ENCODE measurements around the gene SMTNL1. TPM values are rescaled to one million over a fixed set of nuclear protein-coding genes. Genes with fewer than 3 reads are reported as not detected.

Gene SMTNL1
- total and polyA plus RNA-seq, 9 of the 15 experiments (the other 6 are each of a cell fraction or from before 2014, with no cell fraction given), result not detected

- TF ChIP-seq POLR3A (IDR thresholded peaks at IDR 0.05; ENCODE audit: borderline replicate concordance, extremely low read depth, insufficient read depth, insufficient read length) (no peak), ETS2 (tag; IDR thresholded peaks at IDR 0.05; ENCODE audit: borderline replicate concordance, poor library complexity, severe bottlenecking) (no peak), ZNF146 (CRISPR knock-in tag; IDR thresholded peaks at IDR 0.05; ENCODE audit: unreplicated experiment) (no peak), ZBED1 (IDR thresholded peaks at IDR 0.05) (no peak), KAT8 (IDR thresholded peaks at IDR 0.05; ENCODE audit: low read depth) (no peak), ZNF174 (CRISPR knock-in tag; IDR thresholded peaks at IDR 0.05) (no peak), GTF2F1 (IDR thresholded peaks at IDR 0.05; ENCODE audit: low read depth, low read length) (peak; percentile 8; the same call in 1 of the 2 replicates), ZBTB1 (CRISPR knock-in tag; IDR thresholded peaks at IDR 0.05; ENCODE audit: borderline replicate concordance, low read depth) (no peak), E2F3 (CRISPR knock-in tag; IDR thresholded peaks at IDR 0.05) (no peak), TRIM28 (IDR thresholded peaks at IDR 0.05) (no peak), ZNF780A (CRISPR knock-in tag; IDR thresholded peaks at IDR 0.05) (no peak), NFXL1 (CRISPR knock-in tag; IDR thresholded peaks at IDR 0.05) (no peak), LARP7 (IDR thresholded peaks at IDR 0.05) (no peak), NR2F6 (CRISPR knock-in tag; IDR thresholded peaks at IDR 0.05) (no peak), DEAF1 (CRISPR knock-in tag; IDR thresholded peaks at IDR 0.05) (no peak), BDP1 (IDR thresholded peaks at IDR 0.05; ENCODE audit: insufficient read depth, insufficient read length) (no peak), PHF8 (IDR thresholded peaks at IDR 0.05; ENCODE audit: borderline replicate concordance, low read length) (no peak), RNF2 (IDR thresholded peaks at IDR 0.05) (no peak), SNRNP70 (optimal IDR thresholded peaks at IDR 0.05; ENCODE audit: low read depth, low read length) (no peak), BACH1 (tag; IDR thresholded peaks at IDR 0.05) (no peak), RBBP5 (IDR thresholded peaks at IDR 0.05; ENCODE audit: borderline replicate concordance, insufficient read depth, low read length, poor library complexity, severe bottlenecking) (no peak), ZNF511 (CRISPR knock-in tag; IDR thresholded peaks at IDR 0.05) (peak; percentile 43), RUNX1 (IDR thresholded peaks at IDR 0.05; ENCODE audit: low read depth) (no peak)
- TF ChIP-seq, protein P1, sequence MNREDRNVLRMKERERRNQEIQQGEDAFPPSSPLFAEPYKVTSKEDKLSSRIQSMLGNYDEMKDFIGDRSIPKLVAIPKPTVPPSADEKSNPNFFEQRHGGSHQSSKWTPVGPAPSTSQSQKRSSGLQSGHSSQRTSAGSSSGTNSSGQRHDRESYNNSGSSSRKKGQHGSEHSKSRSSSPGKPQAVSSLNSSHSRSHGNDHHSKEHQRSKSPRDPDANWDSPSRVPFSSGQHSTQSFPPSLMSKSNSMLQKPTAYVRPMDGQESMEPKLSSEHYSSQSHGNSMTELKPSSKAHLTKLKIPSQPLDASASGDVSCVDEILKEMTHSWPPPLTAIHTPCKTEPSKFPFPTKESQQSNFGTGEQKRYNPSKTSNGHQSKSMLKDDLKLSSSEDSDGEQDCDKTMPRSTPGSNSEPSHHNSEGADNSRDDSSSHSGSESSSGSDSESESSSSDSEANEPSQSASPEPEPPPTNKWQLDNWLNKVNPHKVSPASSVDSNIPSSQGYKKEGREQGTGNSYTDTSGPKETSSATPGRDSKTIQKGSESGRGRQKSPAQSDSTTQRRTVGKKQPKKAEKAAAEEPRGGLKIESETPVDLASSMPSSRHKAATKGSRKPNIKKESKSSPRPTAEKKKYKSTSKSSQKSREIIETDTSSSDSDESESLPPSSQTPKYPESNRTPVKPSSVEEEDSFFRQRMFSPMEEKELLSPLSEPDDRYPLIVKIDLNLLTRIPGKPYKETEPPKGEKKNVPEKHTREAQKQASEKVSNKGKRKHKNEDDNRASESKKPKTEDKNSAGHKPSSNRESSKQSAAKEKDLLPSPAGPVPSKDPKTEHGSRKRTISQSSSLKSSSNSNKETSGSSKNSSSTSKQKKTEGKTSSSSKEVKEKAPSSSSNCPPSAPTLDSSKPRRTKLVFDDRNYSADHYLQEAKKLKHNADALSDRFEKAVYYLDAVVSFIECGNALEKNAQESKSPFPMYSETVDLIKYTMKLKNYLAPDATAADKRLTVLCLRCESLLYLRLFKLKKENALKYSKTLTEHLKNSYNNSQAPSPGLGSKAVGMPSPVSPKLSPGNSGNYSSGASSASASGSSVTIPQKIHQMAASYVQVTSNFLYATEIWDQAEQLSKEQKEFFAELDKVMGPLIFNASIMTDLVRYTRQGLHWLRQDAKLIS (CRISPR knock-in tag; IDR thresholded peaks at IDR 0.05), result no peak
- TF ChIP-seq, protein P2, sequence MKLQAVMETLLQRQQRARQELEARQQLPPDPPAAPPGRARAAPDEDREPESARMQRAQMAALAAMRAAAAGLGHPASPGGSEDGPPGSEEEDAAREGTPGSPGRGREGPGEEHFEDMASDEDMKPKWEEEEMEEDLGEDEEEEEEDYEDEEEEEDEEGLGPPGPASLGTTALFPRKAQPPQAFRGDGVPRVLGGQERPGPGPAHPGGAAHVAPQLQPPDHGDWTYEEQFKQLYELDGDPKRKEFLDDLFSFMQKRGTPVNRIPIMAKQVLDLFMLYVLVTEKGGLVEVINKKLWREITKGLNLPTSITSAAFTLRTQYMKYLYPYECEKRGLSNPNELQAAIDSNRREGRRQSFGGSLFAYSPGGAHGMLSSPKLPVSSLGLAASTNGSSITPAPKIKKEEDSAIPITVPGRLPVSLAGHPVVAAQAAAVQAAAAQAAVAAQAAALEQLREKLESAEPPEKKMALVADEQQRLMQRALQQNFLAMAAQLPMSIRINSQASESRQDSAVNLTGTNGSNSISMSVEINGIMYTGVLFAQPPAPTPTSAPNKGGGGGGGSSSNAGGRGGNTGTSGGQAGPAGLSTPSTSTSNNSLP (IDR thresholded peaks at IDR 0.05; ENCODE audit: borderline replicate concordance, low read depth, low read length), result no peak
Observed at GRCh38 chr11:57530215-57530595, 7.2 kb upstream of the SMTNL1 start (continued).

Data from K562 (cell line).